K562 (cell line): ENCODE results near the gene CYP11A1. TPM values are rescaled to one million over a fixed set of nuclear protein-coding genes. Genes with fewer than 3 reads are reported as not detected.

Source experiments
- NCOR1 ChIP-seq: fragments of 450-650 bp; IDR thresholded peaks from 2 replicates; pipeline ENCODE4 v1.6.1; 2016; ENCODE audit warnings: mild to moderate bottlenecking, moderate library complexity
- NELFE ChIP-seq: IDR thresholded peaks from 2 replicates; pipeline ENCODE4 v1.6.1; 2011; ENCODE audit warnings: mild to moderate bottlenecking; ENCODE audit not compliant: insufficient read depth, insufficient read length
- RNF2 ChIP-seq: sonication (generic); IDR thresholded peaks from 2 replicates; pipeline ENCODE4 v1.6.1; 2016
- SAP30 ChIP-seq: fragments of 200-600 bp; sonication (generic); IDR thresholded peaks from 2 replicates; pipeline ENCODE4 v1.6.1; 2012; ENCODE audit warnings: borderline replicate concordance, low read depth, mild to moderate bottlenecking, moderate library complexity, low read length, control low read depth, inconsistent platforms; ENCODE audit not compliant: insufficient read depth, poor library complexity, severe bottlenecking
- ZNF174 ChIP-seq: fragments of 250-450 bp; sonication (Bioruptor Pico); IDR thresholded peaks from 2 replicates; pipeline ENCODE4 v1.4.0; 2020; ENCODE audit warnings: mild to moderate bottlenecking
- ZNF75A ChIP-seq: fragments of 450-650 bp; formaldehyde crosslinking; IDR thresholded peaks from 2 replicates; pipeline ENCODE4 v1.4.0; 2020; ENCODE audit warnings: mild to moderate bottlenecking
- ZSCAN29 ChIP-seq: fragments of 450-650 bp; IDR thresholded peaks from 2 replicates; pipeline ENCODE4 v1.6.1; 2017
- polyA plus RNA-seq, 8 experiments: library from polyadenylated mRNA; depleted of rRNA in 4 of 8; stranded (reverse) in 5 of 8; unstranded in 3 of 8; fragments of >200 nt; fragmentation: Nextera tagmentation in 2 of 8; fragmentation: Illumina TruSeq in 1 of 8; extraction: Ambion mirVana in 2 of 8; extraction: Trizol in 1 of 8; gene quantifications; 2 replicates each; pipeline versions ENCODE4 v1.2.1 to v1.2.3, GENCODE V29; 2011 to 2014; ENCODE audit warnings: inconsistent platforms in 1 of 8, missing spikeins in 1 of 8
- total RNA-seq, 7 experiments: library from RNA; depleted of rRNA in 6 of 7; stranded (reverse); fragments of >200 nt in 6 of 7; fragmentation: Illumina TruSeq in 2 of 7; extraction: Trizol in 2 of 7; gene quantifications; 2 replicates each; pipeline versions ENCODE4 v1.2.1 to v1.2.3, GENCODE V29; 2011 to 2021; ENCODE audit warnings: low replicate concordance in 1 of 7
- TF ChIP-seq, protein P1 (sequence below): IDR thresholded peaks from 2 replicates; pipeline ENCODE4 v1.6.1; 2014; ENCODE audit warnings: antibody characterized with exemption

The CYP11A1 gene
- total and polyA plus RNA-seq, 9 of the 15 experiments (the other 6 are each of a cell fraction or from before 2014, with no cell fraction given): 0.06 to 0.24 (median 0.10) TPM; not detected in 4

DNA sequence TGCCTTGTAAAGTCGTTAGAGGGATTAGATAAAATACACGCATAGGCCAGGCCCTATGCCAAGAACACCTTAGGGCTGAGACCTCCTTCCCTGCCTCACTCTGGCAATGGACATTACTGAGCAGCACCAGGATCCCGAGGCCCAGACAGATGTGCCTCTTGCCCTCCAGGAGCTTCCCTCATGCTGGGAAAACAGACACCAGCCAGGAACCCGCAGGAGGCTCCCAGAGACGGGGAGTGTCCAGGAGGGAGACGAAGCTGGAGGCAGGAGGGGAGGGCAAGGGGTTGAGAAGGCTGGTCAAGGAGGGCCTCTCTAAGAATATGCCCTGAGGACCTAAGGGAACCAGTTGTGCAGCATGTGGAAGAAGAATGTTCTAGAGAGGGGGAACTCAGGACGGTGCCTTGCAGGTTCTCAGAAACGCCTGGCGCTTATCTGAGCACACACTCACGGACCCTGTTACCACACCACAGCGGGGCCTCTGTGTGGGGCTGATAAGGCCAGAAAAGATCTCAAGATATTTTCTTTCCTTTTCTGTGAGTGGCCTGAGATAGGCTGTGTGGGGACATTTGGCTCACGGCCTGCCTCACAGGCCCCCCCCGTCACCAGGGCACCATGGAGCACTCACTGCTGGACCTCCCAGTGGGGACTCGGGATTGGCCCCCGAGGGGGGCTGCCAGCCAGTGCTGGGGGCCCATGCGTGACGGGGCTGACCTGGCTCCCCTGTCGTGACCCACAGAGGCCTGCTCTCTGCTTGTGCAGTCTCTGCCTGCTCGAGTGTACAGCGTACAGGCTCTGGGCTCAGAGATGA is 22.0 kb upstream of the CYP11A1 start (continued):
- peak; percentile 99 for TF ChIP-seq NCOR1
- no peak for TF ChIP-seq ZSCAN29
- 0 out of 2 replicates have a peak, but pooled peaks have one; percentile 71 for TF ChIP-seq ZNF75A (CRISPR knock-in tag)
- TF ChIP-seq SAP30: no peak
- peak; percentile 97 for TF ChIP-seq RNF2
- TF ChIP-seq, protein P1, sequence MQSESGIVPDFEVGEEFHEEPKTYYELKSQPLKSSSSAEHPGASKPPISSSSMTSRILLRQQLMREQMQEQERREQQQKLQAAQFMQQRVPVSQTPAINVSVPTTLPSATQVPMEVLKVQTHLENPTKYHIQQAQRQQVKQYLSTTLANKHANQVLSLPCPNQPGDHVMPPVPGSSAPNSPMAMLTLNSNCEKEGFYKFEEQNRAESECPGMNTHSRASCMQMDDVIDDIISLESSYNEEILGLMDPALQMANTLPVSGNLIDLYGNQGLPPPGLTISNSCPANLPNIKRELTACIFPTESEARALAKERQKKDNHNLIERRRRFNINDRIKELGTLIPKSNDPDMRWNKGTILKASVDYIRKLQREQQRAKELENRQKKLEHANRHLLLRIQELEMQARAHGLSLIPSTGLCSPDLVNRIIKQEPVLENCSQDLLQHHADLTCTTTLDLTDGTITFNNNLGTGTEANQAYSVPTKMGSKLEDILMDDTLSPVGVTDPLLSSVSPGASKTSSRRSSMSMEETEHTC: peak; percentile 73
- no peak for TF ChIP-seq NELFE
- peak; percentile 88 for TF ChIP-seq ZNF174 (CRISPR knock-in tag)
